ENCODE data around the gene SLC10A7.
A peak's percentile ranks its signal among the peaks of the same experiment; 100 is the strongest.

- TF ChIP-seq, protein P1, sequence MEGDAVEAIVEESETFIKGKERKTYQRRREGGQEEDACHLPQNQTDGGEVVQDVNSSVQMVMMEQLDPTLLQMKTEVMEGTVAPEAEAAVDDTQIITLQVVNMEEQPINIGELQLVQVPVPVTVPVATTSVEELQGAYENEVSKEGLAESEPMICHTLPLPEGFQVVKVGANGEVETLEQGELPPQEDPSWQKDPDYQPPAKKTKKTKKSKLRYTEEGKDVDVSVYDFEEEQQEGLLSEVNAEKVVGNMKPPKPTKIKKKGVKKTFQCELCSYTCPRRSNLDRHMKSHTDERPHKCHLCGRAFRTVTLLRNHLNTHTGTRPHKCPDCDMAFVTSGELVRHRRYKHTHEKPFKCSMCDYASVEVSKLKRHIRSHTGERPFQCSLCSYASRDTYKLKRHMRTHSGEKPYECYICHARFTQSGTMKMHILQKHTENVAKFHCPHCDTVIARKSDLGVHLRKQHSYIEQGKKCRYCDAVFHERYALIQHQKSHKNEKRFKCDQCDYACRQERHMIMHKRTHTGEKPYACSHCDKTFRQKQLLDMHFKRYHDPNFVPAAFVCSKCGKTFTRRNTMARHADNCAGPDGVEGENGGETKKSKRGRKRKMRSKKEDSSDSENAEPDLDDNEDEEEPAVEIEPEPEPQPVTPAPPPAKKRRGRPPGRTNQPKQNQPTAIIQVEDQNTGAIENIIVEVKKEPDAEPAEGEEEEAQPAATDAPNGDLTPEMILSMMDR (IDR thresholded peaks at IDR 0.05; ENCODE audit: insufficient read depth, low read length, poor library complexity, severe bottlenecking) = peak; percentile 27
- TF ChIP-seq EZH2phosphoT487 (conservative IDR thresholded peaks at IDR 0.05; ENCODE audit: low read length) = no peak
Measured at GRCh38 chr4:146340798-146341197, 180.9 kb downstream of the SLC10A7 start.

Data from SU-DHL-6 (cell line).